Jurkat, Clone E6-1 (cell line): Measurements from ENCODE around the gene GLT1D1.
"Not testable (repeated sequence)": the region's sequence is repeated elsewhere in the genome, so short reads cannot be mapped to it uniquely, and the experiment has no call there.

Source experiments
- DNase-seq: peaks from one replicate; pipeline ENCODE4 v3.0.0-alpha.2; 2011; ENCODE audit warnings: low read depth, low spot score
- H3K4me3 ChIP-seq: 2 replicates; pipeline ENCODE4 v1.5.1; 2011; ENCODE audit warnings: mild to moderate bottlenecking, low read length, control low read depth, moderate library complexity

The GLT1D1 gene

DNA sequence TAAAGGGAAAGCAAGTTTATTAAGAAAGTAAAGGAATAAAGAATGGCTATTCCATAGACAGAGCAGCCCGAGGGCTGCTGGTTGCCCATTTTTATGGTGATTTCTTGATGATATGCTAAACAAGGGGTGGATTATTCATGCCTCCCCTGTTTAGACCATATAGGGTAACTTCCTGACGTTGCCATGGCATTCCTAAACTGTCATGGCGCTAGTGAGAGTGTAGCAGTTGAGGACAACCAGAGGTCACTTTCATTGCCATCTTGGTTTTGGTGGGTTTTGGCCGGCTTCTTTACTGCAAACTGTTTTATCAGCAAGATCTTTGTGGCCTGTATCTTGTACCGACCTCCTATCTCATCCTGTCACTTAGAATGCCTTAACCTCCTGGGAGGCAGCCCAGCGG, 3.5 kb upstream of the GLT1D1 start:
- not testable (repeated sequence) for DNase-seq, H3K4me3 ChIP-seq

DNA sequence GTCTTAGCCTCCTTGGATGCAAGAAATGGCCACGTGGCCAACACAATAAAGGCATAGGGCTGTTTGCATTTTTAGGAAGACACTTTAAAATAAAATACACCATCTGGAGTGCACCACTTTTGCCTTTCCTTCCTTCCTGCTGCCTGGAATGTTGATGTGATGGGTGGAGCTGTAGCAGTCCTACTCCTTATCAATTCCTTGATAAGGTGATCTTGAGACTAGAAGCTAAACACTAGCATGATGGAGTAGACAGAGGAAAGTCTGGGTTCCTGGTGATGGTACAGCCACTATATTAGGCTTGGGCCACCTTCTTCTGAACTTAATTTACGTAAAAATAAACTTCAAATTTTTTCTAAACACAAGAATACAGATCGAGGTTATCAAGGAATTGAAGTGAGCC, 2.9 kb upstream of the GLT1D1 start:
- no peak for DNase-seq
- H3K4me3 ChIP-seq = no peak overlapping the region

DNA sequence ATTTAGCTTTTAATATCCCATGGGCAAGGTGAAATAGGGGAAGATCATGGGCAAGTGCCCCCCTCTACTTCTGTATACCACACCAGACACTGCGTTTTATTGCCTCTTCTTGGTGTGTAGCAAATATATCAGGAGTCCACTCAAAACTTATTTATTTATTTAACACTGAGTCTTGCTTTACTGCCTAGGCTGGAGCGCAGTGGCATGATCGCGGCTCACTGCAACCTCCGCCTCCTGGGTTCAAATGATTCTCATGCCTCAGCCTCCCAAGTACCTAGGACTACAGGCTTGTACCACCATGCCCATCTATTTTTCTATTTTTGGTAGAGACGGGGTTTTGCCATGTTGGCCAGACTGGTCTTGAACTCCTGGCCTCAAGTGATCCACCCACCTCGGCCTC, 1.8 kb upstream of the GLT1D1 start:
- DNase-seq = not testable (repeated sequence)

DNA sequence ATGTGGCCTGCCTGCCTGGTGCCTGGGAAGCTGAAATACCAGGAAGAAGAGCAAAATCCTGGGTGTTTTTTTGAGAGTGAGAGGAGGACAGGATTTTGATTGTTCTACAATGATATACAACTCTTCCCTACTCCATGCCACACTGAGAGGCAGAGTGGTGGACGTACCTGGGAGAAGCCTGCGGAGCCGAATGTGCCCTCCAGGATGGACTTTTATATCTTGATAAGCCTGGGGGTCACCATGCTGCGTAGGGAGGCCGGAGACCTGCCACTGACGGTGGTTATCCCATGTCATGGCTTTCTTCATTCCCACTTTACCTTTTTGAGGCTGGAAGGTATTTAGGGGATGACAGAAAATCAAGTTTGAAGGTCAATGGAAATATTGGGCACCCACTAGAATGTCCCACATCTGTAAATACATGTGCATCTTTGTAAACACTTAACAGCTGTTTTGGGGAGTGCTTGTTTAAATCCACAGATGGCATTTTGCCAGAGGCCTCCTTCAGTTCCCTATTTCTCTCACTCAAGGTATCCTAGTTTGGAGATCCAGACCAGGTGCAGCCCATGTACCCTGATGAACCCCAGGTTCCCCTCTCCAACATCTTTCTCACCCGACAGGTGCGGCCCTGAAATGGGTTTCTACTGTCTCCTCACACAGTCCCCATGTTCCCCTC, 1.1 kb upstream of the GLT1D1 start:
- H3K4me3 ChIP-seq = no peak overlapping the region
- DNase-seq = no peak

More for the DNA sequence above, 1.8 kb upstream of the GLT1D1 start:
- H3K4me3 ChIP-seq = not testable (repeated sequence)

DNA sequence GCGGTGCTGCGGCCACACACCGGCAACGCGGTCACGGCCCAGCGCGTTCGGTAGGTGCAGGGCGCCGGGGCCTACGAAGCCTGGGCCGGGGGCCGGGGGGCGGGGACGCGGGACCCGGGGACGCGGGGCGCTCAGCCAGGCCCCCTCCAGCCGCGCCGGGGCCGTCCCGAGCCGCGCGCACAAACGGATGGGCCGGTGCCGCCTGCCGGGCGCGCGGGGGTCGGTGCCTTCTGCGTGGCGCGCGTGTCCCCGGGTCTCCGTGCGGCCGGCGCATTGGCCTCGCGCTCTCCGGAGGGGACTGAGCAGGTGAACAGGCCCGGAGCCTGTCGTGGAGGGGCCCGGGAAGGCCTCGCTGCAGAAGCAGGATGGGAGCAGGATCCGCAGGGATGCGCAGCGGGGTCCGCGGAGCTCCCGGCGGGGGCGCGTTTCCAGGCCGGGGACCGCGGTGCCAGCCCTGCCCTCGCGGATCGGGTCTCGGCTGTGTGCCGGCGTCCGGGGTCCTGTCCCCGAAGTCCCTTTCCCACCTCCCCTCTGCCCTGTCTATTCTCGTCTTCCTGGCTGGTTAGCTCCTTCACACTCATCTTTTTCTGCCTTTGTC, 421 bp downstream of the GLT1D1 start:
- no peak overlapping the region for H3K4me3 ChIP-seq
- no peak for DNase-seq

DNA sequence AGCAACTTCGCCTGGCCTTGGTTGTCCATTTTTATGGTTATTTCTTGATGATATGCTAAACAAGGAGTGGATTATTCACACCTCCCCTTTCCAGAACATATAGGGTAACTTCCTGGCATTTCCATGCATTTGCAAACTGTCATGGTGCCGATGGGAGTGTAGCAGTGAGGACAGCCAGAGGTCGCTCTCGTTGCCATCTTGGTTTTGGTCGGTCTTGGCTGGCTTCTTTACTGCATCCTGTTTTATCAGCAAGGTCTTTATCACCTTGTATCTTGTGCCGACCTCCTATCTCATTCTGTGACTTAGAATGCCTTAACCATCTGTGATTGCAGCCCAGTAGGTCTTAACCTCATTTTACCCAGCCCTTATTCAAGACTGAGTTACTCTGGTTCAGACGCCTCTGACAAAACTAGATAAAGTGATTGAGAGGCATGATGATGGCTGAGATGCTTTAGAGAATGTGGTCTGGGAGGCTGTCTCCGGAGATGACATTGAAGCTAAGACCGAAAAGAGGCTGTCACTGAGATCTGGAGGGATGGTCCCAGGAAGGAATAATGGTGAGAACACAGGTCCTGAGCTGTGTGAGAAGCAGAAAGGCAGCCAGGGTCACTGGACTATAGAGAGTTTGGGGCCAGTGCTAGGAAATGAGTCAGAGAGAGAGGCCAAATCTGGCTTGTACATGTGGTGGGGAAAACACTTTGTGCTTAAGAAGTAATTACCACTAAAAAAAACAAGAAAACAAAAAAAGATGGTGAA, 2.9 kb downstream of the GLT1D1 start:
- no peak for DNase-seq

DNA sequence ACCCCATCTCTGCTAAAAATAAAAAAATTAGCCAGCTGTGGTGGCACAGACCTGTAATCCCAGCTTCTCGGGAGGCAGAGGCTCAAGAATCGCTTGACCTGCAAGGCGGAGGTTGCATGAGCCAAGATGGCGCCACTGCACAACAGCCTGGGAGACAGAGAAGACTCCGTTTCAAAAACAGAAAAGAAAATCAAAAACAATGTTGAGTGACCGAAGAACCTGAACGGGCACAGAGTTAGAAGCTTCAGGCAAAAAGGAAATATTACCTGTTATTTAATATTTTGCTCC, 3.5 kb downstream of the GLT1D1 start:
- H3K4me3 ChIP-seq = no peak overlapping the region
- no peak for DNase-seq

More for the DNA sequence above, 2.9 kb downstream of the GLT1D1 start:
- H3K4me3 ChIP-seq = no peak overlapping the region

DNA sequence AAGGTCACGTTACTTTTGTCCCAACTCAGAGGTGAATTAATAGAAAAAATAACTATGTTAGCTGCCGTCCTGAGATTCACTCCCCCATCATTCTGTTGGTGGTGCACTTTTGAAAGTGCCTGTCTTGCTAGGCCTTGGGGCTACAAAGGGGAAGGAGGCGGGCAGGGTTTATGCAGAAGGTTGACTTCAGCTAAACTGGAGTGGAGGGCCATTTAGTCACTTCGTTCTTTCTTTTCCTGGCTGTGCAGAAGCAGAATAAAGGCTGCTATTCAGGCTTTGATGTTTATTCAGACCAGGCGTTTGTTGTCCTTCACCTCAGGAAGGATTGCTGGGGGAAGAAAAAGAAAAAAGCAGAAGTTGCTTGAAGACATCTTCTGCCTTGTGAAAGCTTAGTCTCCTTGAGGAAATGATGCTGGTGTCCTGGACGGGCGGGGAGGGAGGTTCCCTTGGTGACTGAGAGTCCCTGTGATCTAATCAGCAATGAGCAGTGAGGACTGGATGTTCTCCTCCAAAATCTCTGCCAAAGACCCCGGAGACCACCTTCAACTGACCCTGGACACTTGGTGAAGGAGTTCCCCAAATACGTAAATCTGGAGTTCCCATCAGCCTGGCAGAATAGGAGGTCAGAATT, 4.0 kb downstream of the GLT1D1 start:
- no peak overlapping the region for H3K4me3 ChIP-seq
- no peak for DNase-seq

DNA sequence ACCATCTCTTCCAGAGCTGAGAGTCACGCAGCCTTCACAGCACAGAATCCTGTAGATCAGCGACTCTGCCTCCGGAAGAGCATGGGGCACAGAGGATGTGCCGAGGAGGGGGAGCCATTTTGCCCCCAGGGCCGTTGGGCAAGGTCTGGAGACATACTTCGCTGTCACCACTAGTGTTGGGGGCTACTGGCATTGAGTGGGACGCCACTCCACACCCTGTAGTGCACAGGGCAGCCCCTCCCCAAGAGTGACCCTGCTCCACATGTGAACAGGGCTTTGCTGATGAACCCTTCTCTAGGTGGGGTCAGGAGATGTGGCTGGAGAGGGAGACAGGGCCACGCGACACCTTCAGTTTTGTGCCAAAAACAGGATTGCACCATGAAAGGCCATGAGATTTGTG, 6.0 kb downstream of the GLT1D1 start:
- H3K4me3 ChIP-seq = no peak overlapping the region
- no peak for DNase-seq

DNA sequence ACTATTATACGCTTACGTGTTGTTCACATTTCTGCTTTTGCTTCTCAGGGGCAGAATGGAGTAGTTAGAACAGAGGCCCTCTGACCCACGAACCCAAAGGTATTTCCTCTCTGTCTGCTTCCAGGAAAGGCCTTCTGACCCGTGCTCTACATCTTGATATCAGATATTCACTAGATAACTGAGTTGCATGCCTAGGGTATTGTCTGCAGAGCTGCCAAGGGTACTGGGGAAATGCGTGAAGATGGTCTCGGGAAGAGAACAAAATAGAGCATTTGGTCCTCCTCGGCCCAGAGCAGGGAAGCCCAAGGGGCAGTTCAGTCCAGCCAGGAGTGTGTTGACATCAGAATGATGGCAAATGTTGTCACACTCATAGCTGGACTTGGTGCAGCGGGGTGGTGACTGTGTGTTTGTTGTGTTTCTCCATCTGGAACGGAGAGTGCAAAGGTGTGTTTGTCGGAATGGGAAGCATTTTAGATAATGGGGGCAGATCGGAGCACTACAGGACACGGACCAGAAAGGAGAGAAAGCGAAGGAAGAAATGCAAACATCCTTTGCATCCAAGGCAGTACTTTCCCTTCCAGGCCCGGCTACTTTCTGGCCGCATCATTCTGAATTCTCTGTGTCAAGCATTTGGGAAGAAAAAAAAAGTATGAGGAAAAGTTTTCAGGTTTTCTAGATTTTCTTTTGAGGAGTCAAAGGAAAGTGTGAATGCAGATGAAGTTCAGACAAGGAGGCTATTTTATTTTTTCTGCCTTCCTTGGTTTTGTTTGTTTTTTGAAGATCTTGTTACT, 8.1 kb downstream of the GLT1D1 start:
- H3K4me3 ChIP-seq = no peak overlapping the region
- no peak for DNase-seq

DNA sequence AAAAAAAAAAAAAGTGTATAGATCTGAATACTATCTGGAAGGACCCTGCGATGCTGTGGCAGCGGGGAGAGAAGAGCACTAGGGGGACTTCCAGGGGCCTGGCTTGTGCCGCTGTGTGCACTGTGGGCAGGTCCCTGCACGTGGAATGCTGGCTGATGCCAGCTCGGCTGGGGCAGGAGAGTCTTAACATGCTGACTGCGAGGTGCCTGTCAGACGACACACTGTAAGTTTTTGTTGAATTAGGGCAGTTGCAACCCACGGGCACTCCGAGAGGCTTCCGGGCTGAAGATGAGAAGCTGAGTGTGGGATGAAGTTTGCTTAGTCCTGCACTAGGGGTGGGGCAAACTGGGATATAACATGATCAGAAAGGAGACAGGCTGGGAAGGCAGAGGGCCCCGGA, 10.7 kb downstream of the GLT1D1 start:
- DNase-seq = no peak
- no peak overlapping the region for H3K4me3 ChIP-seq

DNA sequence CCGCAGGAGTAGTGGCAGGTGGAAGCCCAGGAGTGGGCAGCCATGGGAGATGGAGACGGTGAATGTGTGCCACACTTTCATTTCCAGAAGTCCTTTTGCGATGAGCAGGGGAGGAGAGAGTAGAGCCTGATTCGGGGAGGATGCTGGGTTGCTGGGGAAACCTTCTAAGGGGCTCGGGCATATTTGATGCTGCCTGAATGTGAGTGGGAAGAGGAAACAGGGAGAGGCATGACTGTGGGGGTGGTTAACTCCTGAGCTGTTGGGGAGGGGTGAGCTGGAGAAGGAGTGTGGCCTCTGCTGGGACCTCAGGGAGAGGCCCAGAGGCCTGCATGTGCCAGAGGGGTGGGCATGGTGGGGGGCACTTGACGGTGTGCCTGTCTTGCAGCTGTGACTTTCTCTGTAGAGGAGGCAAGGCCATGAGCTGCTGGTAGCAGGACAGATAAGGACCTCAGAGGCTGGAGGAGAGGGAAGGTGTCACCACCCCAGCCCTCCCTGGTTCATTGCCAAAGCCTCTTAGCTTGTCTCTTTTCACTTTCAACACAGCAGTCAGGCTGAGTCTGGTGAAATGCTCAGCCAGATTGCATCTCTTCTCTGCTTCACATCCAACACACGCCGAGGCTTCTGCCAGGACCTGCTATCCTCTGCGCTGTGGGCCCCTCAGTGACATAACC, 11.4 kb downstream of the GLT1D1 start:
- no peak overlapping the region for H3K4me3 ChIP-seq
- DNase-seq = no peak

DNA sequence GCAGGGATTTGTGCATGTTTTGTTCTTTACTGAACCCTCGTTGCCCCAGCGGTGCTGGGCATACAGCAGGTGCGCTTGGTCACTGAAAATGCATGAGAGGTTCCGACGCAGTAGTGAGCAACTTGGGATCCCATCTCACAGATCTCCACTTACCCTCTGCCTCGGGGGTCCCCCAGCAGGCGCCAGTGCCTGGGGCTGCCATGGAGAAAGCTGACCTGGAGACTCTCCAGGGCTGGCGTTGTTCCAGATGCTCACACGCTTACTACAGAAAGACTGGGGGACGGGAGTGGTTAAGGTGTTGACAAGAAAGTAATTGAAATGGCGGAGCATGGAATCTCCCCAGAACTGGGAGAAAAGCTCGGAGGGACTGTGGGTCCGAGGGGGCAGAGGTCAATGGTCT, 14.2 kb downstream of the GLT1D1 start:
- H3K4me3 ChIP-seq = no peak overlapping the region
- DNase-seq = no peak

DNA sequence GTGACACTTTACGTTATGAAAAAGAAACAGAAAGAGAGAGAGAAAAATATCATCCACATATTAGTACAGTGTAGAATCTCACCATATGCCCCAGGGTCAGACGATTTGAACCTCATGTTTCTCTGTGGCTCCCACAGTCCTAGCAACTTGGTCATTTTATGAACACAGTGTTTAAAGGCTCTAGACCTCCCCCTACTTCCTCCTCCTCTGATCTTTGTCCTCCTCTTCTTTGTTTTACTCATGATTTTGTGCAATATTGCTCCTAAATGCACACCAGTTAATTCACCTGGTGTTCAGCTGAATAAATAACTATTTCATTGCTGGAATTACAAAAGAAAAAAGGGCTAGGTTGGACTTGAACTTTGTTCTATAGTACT, 18.2 kb downstream of the GLT1D1 start:
- no peak for DNase-seq

DNA sequence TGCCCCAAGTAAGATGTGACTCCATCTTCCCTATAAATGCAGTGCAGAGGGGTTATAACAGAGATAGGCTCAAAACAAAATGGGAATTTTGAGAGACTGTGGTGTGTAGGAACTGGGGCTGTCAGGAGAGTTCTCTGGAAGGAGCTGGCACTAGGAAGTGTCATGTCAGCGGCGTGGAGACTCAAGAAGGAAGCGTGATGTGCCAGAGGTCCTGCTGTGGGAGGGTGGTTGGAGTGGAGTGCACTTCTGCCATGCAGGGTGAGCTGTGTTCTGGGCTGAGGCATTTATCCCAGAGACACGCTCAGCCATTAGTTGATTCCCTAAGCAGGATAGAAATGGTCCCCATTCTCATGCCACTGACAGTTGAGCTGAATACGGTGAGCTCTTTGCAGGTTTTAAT, 19.0 kb downstream of the GLT1D1 start:
- no peak for DNase-seq

More for the DNA sequence above, 18.2 kb downstream of the GLT1D1 start:
- no peak overlapping the region for H3K4me3 ChIP-seq

DNA sequence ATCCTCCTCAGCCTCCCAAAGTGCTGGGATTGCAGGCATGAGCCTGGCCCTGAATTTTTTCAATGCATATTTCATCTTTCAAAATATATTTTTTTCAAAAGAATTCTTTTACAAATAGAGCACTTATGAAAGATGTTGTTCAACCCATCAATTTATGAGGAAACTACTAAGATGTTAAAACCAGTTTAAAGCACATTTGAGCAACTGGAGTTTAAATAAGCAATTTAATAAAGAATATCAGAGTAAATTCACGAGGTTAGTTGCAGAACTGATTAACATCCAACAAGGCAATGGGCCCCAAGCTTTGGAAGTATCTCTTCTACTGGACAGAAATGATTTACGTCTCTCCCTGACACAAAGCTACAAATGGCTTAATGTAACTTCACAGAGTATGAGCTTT, 23.3 kb downstream of the GLT1D1 start:
- DNase-seq = no peak
- H3K4me3 ChIP-seq = no peak overlapping the region

More for the DNA sequence above, 19.0 kb downstream of the GLT1D1 start:
- no peak overlapping the region for H3K4me3 ChIP-seq

DNA sequence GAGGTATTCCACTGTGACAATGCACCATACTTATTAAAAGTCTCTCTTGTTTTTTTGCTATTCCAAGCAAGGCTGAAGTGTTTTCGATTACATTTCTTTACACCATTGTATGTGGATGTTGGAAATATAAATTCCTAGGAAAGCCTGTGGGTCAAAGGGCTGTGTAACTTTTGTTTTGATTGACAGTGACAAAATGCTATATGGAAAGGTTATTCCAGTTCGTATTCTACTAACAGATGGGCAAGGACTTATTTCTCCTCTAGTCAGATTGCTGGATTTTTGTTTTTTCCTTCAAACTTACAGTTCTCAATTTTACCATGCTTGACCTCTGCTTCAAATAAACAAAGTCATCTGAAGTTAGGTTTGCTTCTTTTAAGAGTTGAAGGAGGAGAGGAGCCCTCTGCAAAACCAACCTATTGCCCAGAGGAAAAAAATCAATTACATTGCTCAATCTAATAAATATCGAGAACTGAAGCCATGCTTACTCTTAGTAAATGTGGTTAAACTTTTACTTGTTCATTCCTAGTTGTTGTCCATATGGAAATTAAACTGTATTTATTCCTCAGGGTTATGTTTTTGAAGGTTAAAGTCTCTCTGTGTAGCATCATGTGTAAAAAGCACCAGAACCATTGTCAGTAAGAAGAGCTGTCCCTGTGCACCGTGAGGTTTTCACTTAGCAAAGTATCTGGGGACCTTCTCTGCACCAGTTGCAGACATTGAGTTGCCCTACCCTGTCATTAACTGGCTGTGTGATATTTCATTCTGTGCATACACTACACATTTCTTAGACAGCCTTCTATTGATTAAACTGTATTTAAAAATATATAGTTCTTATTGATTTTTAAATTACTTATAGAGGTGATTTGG, 26.9 kb downstream of the GLT1D1 start:
- no peak for DNase-seq
- H3K4me3 ChIP-seq = no peak overlapping the region

DNA sequence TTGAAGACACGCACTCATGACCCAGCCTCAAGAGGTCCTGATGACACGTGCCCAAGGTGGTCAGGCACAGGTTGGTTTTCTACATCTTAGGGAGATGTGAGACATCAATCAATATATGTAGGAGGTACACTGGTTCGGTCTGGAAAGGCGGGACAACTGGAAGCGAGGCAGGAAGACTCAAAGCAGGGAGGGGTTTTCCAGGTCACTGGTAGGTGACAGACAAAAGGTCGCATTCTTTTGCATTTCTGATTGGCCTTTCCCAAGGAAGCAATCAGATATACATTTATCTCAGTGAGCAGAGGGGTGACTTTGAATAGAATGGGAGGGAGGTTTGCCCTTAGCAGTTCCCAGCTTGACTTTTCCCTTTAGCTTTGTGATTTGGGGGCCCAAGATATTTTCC, 38.6 kb downstream of the GLT1D1 start:
- no peak for DNase-seq

More for the DNA sequence above, 38.6 kb downstream of the GLT1D1 start:
- H3K4me3 ChIP-seq = no peak overlapping the region
